Measurements from ENCODE around the gene ABI1.

ABI1 gene

GRCh38 chr10:26717476-26717875, 143.3 kb downstream of the ABI1 start:
- CTCF ChIA-PET = interaction anchor here (2.9 to 3.4 kb wide), 2 partner anchors 9 to 12 kb away, joined by 7 to 21 read pairs; no protein-coding TSS in a partner anchor
- TF ChIP-seq CTCF (IDR thresholded peaks at IDR 0.05; ENCODE audit: control extremely low read depth, extremely low read depth, low read depth, missing control alignments) = no peak
- POLR2A ChIA-PET = no interaction called here
- no peak for DNase-seq (ENCODE audit: extremely low spot score)

GRCh38 chr10:26715137-26715487, 145.6 kb downstream of the ABI1 start:
- TF ChIP-seq CTCF (IDR thresholded peaks at IDR 0.05; ENCODE audit: control extremely low read depth, extremely low read depth, low read depth, missing control alignments) = no peak
- POLR2A ChIA-PET = no interaction called here
- no peak for DNase-seq (ENCODE audit: extremely low spot score)
- CTCF ChIA-PET = interaction anchor here (1.1 to 3.4 kb wide), 3 partner anchors 10 to 14 kb away, joined by 3 to 21 read pairs (median 7); no protein-coding TSS in a partner anchor

GRCh38 chr10:26714415-26715136, 146.2 kb downstream of the ABI1 start:
- ChIA-PET CTCF (interaction anchor here (1.1 to 3.4 kb wide), 4 partner anchors 9 to 13 kb away, joined by 3 to 21 read pairs (median 8); no protein-coding TSS in a partner anchor), POLR2A (no interaction called here)
- DNase-seq (ENCODE audit: extremely low spot score) = no peak
- no peak for TF ChIP-seq CTCF (IDR thresholded peaks at IDR 0.05; ENCODE audit: control extremely low read depth, extremely low read depth, low read depth, missing control alignments)

- TF ChIP-seq CTCF (IDR thresholded peaks at IDR 0.05; ENCODE audit: control extremely low read depth, extremely low read depth, low read depth, missing control alignments) = no peak
- ChIA-PET CTCF (no interaction called here), POLR2A (no interaction called here)
- DNase-seq (ENCODE audit: extremely low spot score) = no peak
These were observed 149.4 kb downstream of the ABI1 start for GRCh38 chr10:26711324-26711723.

- ChIA-PET POLR2A (no interaction called here), CTCF (interaction anchor here (1.1 to 3.3 kb wide), 3 partner anchors 18 to 175 kb away, joined by 3 to 12 read pairs (median 9); no protein-coding TSS in a partner anchor)
- no peak for DNase-seq (ENCODE audit: extremely low spot score)
- no peak for TF ChIP-seq CTCF (IDR thresholded peaks at IDR 0.05; ENCODE audit: control extremely low read depth, extremely low read depth, low read depth, missing control alignments)
These were observed 153.8 kb downstream of the ABI1 start for GRCh38 chr10:26706936-26707335.

GRCh38 chr10:26706206-26706605, 154.6 kb downstream of the ABI1 start:
- DNase-seq (ENCODE audit: extremely low spot score) = no peak
- CTCF ChIA-PET = interaction anchor here (1.7 to 3.3 kb wide), 2 partner anchors 10 to 176 kb away, joined by 7 to 9 read pairs; no protein-coding TSS in a partner anchor
- no peak for TF ChIP-seq CTCF (IDR thresholded peaks at IDR 0.05; ENCODE audit: control extremely low read depth, extremely low read depth, low read depth, missing control alignments)
- POLR2A ChIA-PET = no interaction called here

Data from GM10248 (cell line).